MM.1S (cell line): ENCODE results near the gene TSSK6.

ENCODE experiments used
- DNase-seq: peaks from one replicate; pipeline ENCODE4 v3.0.0-alpha.2; 2015
- H2AFZ ChIP-seq: fragments of 300-600 bp; sonication (generic); 2 replicates; pipeline ENCODE4 v1.6.0; 2016; ENCODE audit warnings: antibody characterized with exemption, low read length
- H3F3A ChIP-seq: fragments of 300-600 bp; sonication (generic); 2 replicates; pipeline ENCODE4 v1.6.1; 2016; ENCODE audit warnings: mild to moderate bottlenecking, antibody characterized with exemption, low read length, moderate library complexity, mixed read lengths; ENCODE audit not compliant: insufficient read depth
- H3K27ac ChIP-seq: fragments of 300-600 bp; sonication (generic); 2 replicates; pipeline ENCODE4 v1.5.1; 2016; ENCODE audit warnings: mild to moderate bottlenecking, low read length
- H3K27me3 ChIP-seq: fragments of 300-600 bp; sonication (generic); replicated peaks from 2 replicates; pipeline ENCODE4 v1.6.0; 2016; ENCODE audit warnings: low read length; ENCODE audit not compliant: insufficient read depth
- H3K36me3 ChIP-seq: fragments of 300-600 bp; sonication (generic); replicated peaks from 2 replicates; pipeline ENCODE4 v1.6.1; 2016; ENCODE audit warnings: mild to moderate bottlenecking, low read length, mixed read lengths; ENCODE audit not compliant: insufficient read depth
- H3K4me1 ChIP-seq: fragments of 300-600 bp; sonication (generic); 2 replicates; pipeline ENCODE4 v1.6.1; 2016; ENCODE audit warnings: low read length, mixed read lengths
- H3K4me2 ChIP-seq: fragments of 300-600 bp; sonication (generic); 2 replicates; pipeline ENCODE4 v1.6.0; 2016; ENCODE audit warnings: low read depth, low read length
- H3K4me3 ChIP-seq: fragments of 300-600 bp; sonication (generic); 2 replicates; pipeline ENCODE4 v1.5.1; 2016; ENCODE audit warnings: low read length, mixed read lengths
- H3K79me2 ChIP-seq: fragments of 300-600 bp; sonication (generic); 2 replicates; pipeline ENCODE4 v1.6.1; 2016; ENCODE audit warnings: mixed run types, low read length, mixed read lengths
- H3K9ac ChIP-seq: fragments of 300-600 bp; sonication (generic); 2 replicates; pipeline ENCODE4 v1.6.1; 2016; ENCODE audit warnings: low read length, mixed read lengths
- H3K9me2 ChIP-seq: fragments of 300-600 bp; sonication (generic); replicated peaks from 2 replicates; pipeline ENCODE4 v1.6.1; 2016; ENCODE audit warnings: mild to moderate bottlenecking, low read length, mixed read lengths; ENCODE audit not compliant: insufficient read depth
- H3K9me3 ChIP-seq: fragments of 300-600 bp; sonication (generic); replicated peaks from 2 replicates; pipeline ENCODE4 v1.6.1; 2016; ENCODE audit warnings: mild to moderate bottlenecking, low read length, mixed read lengths; ENCODE audit not compliant: insufficient read depth
- H4K20me1 ChIP-seq: fragments of 300-600 bp; sonication (generic); 2 replicates; pipeline ENCODE4 v1.6.1; 2016; ENCODE audit warnings: mild to moderate bottlenecking, low read length, moderate library complexity, mixed read lengths; ENCODE audit not compliant: insufficient read depth
- CTCF ChIP-seq: fragments of 300-600 bp; sonication (generic); IDR thresholded peaks from 2 replicates; pipeline ENCODE4 v1.5.1; 2016; ENCODE audit warnings: antibody characterized with exemption, low read length, mixed read lengths
- EZH2 ChIP-seq: fragments of 300-600 bp; sonication (generic); optimal IDR thresholded peaks from 2 replicates; pipeline ENCODE3; 2017; ENCODE audit warnings: low read depth, mild to moderate bottlenecking, antibody characterized with exemption, low read length, mixed read lengths
- EZH2phosphoT487 ChIP-seq: fragments of 300-600 bp; sonication (generic); IDR thresholded peaks from 2 replicates; pipeline ENCODE4 v1.6.1; 2018; ENCODE audit warnings: antibody characterized with exemption, low read length

The TSSK6 gene

GRCh38 chr19:19491321-19492025 is 23.9 kb downstream of the TSSK6 start:
- Histone ChIP-seq H3K27me3 (no peaks in the 10 kb centered on the region), H3K4me1 (peaks cover 11% of the 10 kb centered on the region; the same call in 1 of the 2 replicates), H3K27ac (no peak overlapping the region), H3K79me2 (peaks cover 39% of the 10 kb centered on the region), H3K4me3 (no peak overlapping the region), H3F3A (peaks cover 11% of the 10 kb centered on the region; the same call in 1 of the 2 replicates), H4K20me1 (no peaks in the 10 kb centered on the region; the same call in 1 of the 2 replicates), H3K9me2 (no peaks in the 10 kb centered on the region), H3K36me3 (no peaks in the 10 kb centered on the region), H3K9ac (no peak overlapping the region), H2AFZ (no peak overlapping the region), H3K9me3 (no peaks in the 10 kb centered on the region), H3K4me2 (no peak overlapping the region)
- no peak for TF ChIP-seq EZH2phosphoT487
- no peak for TF ChIP-seq CTCF
- TF ChIP-seq EZH2 = no peak
- DNase-seq = no peak

GRCh38 chr19:19490214-19490968 is 25.0 kb downstream of the TSSK6 start:
- Histone ChIP-seq H3K4me2 (no peak overlapping the region), H3K9ac (no peak overlapping the region), H3K27me3 (no peaks in the 10 kb centered on the region), H3K27ac (no peak overlapping the region), H2AFZ (no peak overlapping the region), H3K9me3 (no peaks in the 10 kb centered on the region), H3K9me2 (no peaks in the 10 kb centered on the region), H3K36me3 (no peaks in the 10 kb centered on the region), H3K4me1 (peaks cover 11% of the 10 kb centered on the region; the same call in 1 of the 2 replicates), H4K20me1 (no peaks in the 10 kb centered on the region; the same call in 1 of the 2 replicates), H3K4me3 (no peak overlapping the region), H3K79me2 (peaks cover 34% of the 10 kb centered on the region), H3F3A (peaks cover 11% of the 10 kb centered on the region; the same call in 1 of the 2 replicates)
- TF ChIP-seq CTCF (peak; percentile 77), EZH2phosphoT487 (no peak)
- peak; percentile 68 for DNase-seq

- Histone ChIP-seq H3K4me1 (peaks cover 11% of the 10 kb centered on the region; the same call in 1 of the 2 replicates), H3K9me2 (no peaks in the 10 kb centered on the region), H3F3A (peaks cover 11% of the 10 kb centered on the region; the same call in 1 of the 2 replicates), H3K36me3 (no peaks in the 10 kb centered on the region), H3K27me3 (no peaks in the 10 kb centered on the region), H3K79me2 (peaks cover 37% of the 10 kb centered on the region), H3K9me3 (no peaks in the 10 kb centered on the region), H3K4me3 (no peak overlapping the region), H4K20me1 (no peaks in the 10 kb centered on the region; the same call in 1 of the 2 replicates), H3K4me2 (no peak overlapping the region), H3K27ac (no peak overlapping the region), H2AFZ (no peak overlapping the region), H3K9ac (no peak overlapping the region)
- DNase-seq = no peak
- TF ChIP-seq CTCF (no peak), EZH2 (no peak), EZH2phosphoT487 (no peak)
Observed at GRCh38 chr19:19489804-19490204, 25.5 kb downstream of the TSSK6 start.
